B cell (primary cell): ENCODE measurements around the gene AMIGO1. TPM values are rescaled to one million over a fixed set of nuclear protein-coding genes. Genes with fewer than 3 reads are reported as not detected.

Experiments used
- ATAC-seq: fragments of 200-7000 bp; cut with Tn5 transposase; one replicate; pipeline ENCODE4 v1.10.0; 2021; ENCODE audit warnings: low read depth, mild to moderate bottlenecking, moderate number of reproducible peaks, moderate library complexity
- CTCF ChIA-PET: fragments of 350-600 bp; sonication (Branson Sonifier 250); formaldehyde crosslinking; loops from one replicate; lab custom pipeline; 2021; ENCODE audit warnings: antibody characterized with exemption, inconsistent platforms; lab: Charles Lee
- POLR2A ChIA-PET: fragments of 350-600 bp; sonication (Branson Sonifier 250); formaldehyde crosslinking; loops from one replicate; lab custom pipeline; 2021; ENCODE audit warnings: antibody characterized with exemption; lab: Charles Lee
- DNase-seq: peaks from one replicate; pipeline ENCODE4 v3.0.0; 2013
- H2AFZ ChIP-seq: 2 replicates; pipeline ENCODE4 v1.6.1; 2012; ENCODE audit warnings: mild to moderate bottlenecking, low read depth, low read length; ENCODE audit not compliant: insufficient read depth, poor library complexity, severe bottlenecking
- H3K27ac ChIP-seq, 2 donors: 1 replicate in 1 of 2; 2 replicates in 1 of 2; pipeline ENCODE4 v1.5.1; 2012 to 2013; ENCODE audit warnings: low read length in 2 of 2, mild to moderate bottlenecking in 2 of 2, moderate library complexity in 1 of 2
- H3K27me3 ChIP-seq, 4 experiments: fragments of 200-600 bp in 1 of 4; sonication (generic) in 1 of 4; replicated peaks in 1 of 4; 1 replicate in 2 of 4; 2 replicates in 2 of 4; pipeline versions ENCODE4 v1.6.1 to v1.7.0; 2013 to 2016; ENCODE audit warnings: low read length in 3 of 4, mild to moderate bottlenecking in 2 of 4, mixed read lengths in 1 of 4, moderate library complexity in 1 of 4; ENCODE audit not compliant: insufficient read depth in 4 of 4, control insufficient read depth in 3 of 4; ENCODE audit errors: control extremely low read depth in 1 of 4
- H3K36me3 ChIP-seq, 2 experiments: replicated peaks in 1 of 2; 1 replicate in 1 of 2; 2 replicates in 1 of 2; pipeline versions ENCODE4 v1.6.1 to v1.7.1; 2013; ENCODE audit warnings: low read length in 1 of 2; ENCODE audit not compliant: insufficient read depth in 2 of 2, control insufficient read depth in 1 of 2; ENCODE audit errors: control extremely low read depth in 1 of 2, extremely low read depth in 1 of 2
- H3K4me1 ChIP-seq, 2 donors: fragments of 200-600 bp in 1 of 2; sonication (generic) in 1 of 2; 1 replicate in 1 of 2; 2 replicates in 1 of 2; pipeline versions ENCODE4 v1.5.1 to v1.6.1; 2013 to 2017; ENCODE audit warnings: low read length in 2 of 2; ENCODE audit not compliant: control insufficient read depth in 2 of 2, insufficient read depth in 2 of 2
- H3K4me2 ChIP-seq: replicated peaks from 2 replicates; pipeline ENCODE3; 2012; ENCODE audit warnings: mild to moderate bottlenecking, low read depth, low read length; ENCODE audit not compliant: poor library complexity, severe bottlenecking
- H3K4me3 ChIP-seq, 5 experiments: fragments of 200-600 bp in 1 of 5; sonication (generic) in 1 of 5; 1 replicate in 3 of 5; 2 replicates in 2 of 5; pipeline versions ENCODE4 v1.5.1 to v1.7.0; 2011 to 2016; ENCODE audit warnings: low read length in 4 of 5, mild to moderate bottlenecking in 4 of 5, low read depth in 2 of 5, control low read depth in 1 of 5, moderate library complexity in 1 of 5; ENCODE audit not compliant: insufficient read depth in 1 of 5; ENCODE audit errors: control extremely low read depth in 1 of 5, extremely low read depth in 1 of 5
- H3K79me2 ChIP-seq: fragments of 200-600 bp; sonication (generic); one replicate; pipeline ENCODE4 v1.6.0; 2016; ENCODE audit warnings: low read length; ENCODE audit not compliant: control insufficient read depth, insufficient read depth
- H3K9ac ChIP-seq: fragments of 200-600 bp; sonication (generic); 2 replicates; pipeline ENCODE4 v1.6.1; 2017; ENCODE audit warnings: mild to moderate bottlenecking, low read length, moderate library complexity
- H3K9me3 ChIP-seq, 3 donors: one replicate each; pipeline versions ENCODE4 v1.6.1 to v1.7.1; 2013; ENCODE audit warnings: low read length in 2 of 3; ENCODE audit not compliant: control insufficient read depth in 2 of 3, insufficient read depth in 1 of 3; ENCODE audit errors: control extremely low read depth in 1 of 3
- H4K20me1 ChIP-seq: 2 replicates; pipeline ENCODE4 v1.6.0; 2012; ENCODE audit warnings: mild to moderate bottlenecking, low read length; ENCODE audit not compliant: insufficient read depth, control insufficient read depth, poor library complexity, severe bottlenecking
- H3K27ac Mint-ChIP-seq: one replicate; pipeline ENCODE4 v1.8.0; 2021; ENCODE audit warnings: mixed read lengths
- H3K27me3 Mint-ChIP-seq: one replicate; pipeline ENCODE4 v1.8.0; 2021; ENCODE audit warnings: mixed read lengths
- H3K4me1 Mint-ChIP-seq: one replicate; pipeline ENCODE4 v1.8.0; 2021; ENCODE audit warnings: mixed read lengths
- H3K4me3 Mint-ChIP-seq: one replicate; pipeline ENCODE4 v1.8.0; 2021; ENCODE audit warnings: mixed read lengths
- H3K9me3 Mint-ChIP-seq: one replicate; pipeline ENCODE4 v1.8.0; 2022; ENCODE audit warnings: mixed read lengths; ENCODE audit not compliant: insufficient read depth
- EZH2 ChIP-seq: IDR thresholded peaks from 2 replicates; pipeline ENCODE4 v1.6.1; 2012; ENCODE audit warnings: borderline replicate concordance, low read depth, mild to moderate bottlenecking, moderate library complexity, low read length; ENCODE audit not compliant: insufficient read depth, poor library complexity, severe bottlenecking
- WGBS: methylation state at CpG from one replicate; pipeline ENCODE4 v1.1.5; 2013; ENCODE audit warnings: missing lambda C conversion rate; ENCODE audit not compliant: insufficient coverage; 5-methylcytosine and 5-hydroxymethylcytosine counted together
- intact Hi-C: fragments of 100-400 bp; cut with micrococcal nuclease; formaldehyde crosslinking; loops from one replicate; pipeline ENCODE4 v1.10.0; 2022
- polyA plus RNA-seq: library from polyadenylated mRNA; depleted of rRNA; stranded (reverse); fragments of >200 nt; gene quantifications from 2 replicates; pipeline ENCODE4 v1.2.3, GENCODE V29; 2012
- total RNA-seq, 2 donors: library from RNA; stranded (reverse); fragments of 120-200 nt in 1 of 2; gene quantifications; 1 replicate in 1 of 2; 2 replicates in 1 of 2; pipeline versions ENCODE4 v1.2.3 to v1.2.4, GENCODE V29; 2013 to 2022
- TF ChIP-seq, protein P1 (sequence below): fragments of 200-600 bp; IDR thresholded peaks from one replicate; pipeline ENCODE4 v1.8.0; 2022; ENCODE audit warnings: antibody characterized with exemption, mild to moderate bottlenecking

Gene AMIGO1
- total and polyA plus RNA-seq, 2 donors (not counting 1 experiment from before 2014, with no cell fraction given): 0.19 to 2.4 TPM

DNA sequence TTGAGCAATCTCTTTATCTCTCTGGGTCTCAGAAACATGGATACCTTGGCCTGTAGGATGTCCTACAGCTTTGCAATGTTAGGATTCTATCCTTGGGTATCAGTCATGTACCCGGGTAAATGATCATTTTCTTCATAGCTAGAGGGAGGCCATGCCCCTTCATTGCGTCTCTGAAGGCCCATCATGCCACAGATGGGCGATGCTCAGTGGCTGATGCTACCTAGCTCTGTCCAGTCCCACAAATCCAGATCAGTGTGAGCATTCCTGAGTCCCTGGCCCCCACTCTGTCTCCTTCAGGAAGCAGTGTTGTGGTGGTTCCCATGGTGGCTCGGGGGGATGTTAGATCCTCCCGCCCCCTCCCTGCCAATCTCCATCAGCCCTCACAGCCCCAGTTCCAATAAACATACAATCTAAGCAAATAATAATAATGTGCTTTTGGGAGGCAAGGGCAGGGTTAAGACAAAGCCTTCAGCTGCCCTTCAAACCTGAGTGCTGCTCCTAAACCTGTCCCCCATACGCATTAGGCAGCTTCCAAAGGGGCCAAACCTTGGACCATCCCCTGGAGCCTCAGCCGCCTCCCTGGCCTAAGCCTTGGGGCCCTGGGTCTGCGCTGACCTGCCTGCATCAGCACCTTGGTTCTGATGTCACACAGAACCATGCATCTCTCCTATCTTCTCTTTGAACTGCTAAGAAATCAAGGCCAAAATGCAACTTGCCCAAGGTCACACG lies 29.5 kb upstream of the AMIGO1 start:
- no peak overlapping the region for H3K27ac ChIP-seq
- H3K4me3 ChIP-seq: no peak overlapping the region
- H3K9me3 ChIP-seq: no peaks in the 10 kb centered on the region
- H3K4me2 ChIP-seq: no peak overlapping the region
- H3K9ac ChIP-seq: no peak overlapping the region
- POLR2A ChIA-PET: interaction anchor here (0.7 kb wide), 1 partner anchor 16 kb away, joined by 3 read pairs; no protein-coding TSS in a partner anchor
- DNase-seq: no peak
- Mint-ChIP-seq H3K27me3 (peaks cover 3% of the 10 kb centered on the region), H3K27ac (no peak overlapping the region), H3K4me3 (no peak overlapping the region), H3K4me1 (no peaks in the 10 kb centered on the region), H3K9me3 (no peaks in the 10 kb centered on the region)
- ATAC-seq: no peak
- H3K27me3 ChIP-seq: no peaks in the 10 kb centered on the region
- no peak overlapping the region for H2AFZ ChIP-seq
- no peaks in the 10 kb centered on the region for H3K79me2 ChIP-seq
- CTCF ChIA-PET: interaction anchor here (0.9 to 21.6 kb wide), 5 partner anchors 8 to 238 kb away, joined by 3 to 926 read pairs (median 7); partner anchors contain the start of genes AMIGO1, ATXN7L2 and CYB561D1
- H3K36me3 ChIP-seq: no peaks in the 10 kb centered on the region
- no peaks in the 10 kb centered on the region for H3K4me1 ChIP-seq
- no peak for TF ChIP-seq EZH2
- TF ChIP-seq, protein P1, sequence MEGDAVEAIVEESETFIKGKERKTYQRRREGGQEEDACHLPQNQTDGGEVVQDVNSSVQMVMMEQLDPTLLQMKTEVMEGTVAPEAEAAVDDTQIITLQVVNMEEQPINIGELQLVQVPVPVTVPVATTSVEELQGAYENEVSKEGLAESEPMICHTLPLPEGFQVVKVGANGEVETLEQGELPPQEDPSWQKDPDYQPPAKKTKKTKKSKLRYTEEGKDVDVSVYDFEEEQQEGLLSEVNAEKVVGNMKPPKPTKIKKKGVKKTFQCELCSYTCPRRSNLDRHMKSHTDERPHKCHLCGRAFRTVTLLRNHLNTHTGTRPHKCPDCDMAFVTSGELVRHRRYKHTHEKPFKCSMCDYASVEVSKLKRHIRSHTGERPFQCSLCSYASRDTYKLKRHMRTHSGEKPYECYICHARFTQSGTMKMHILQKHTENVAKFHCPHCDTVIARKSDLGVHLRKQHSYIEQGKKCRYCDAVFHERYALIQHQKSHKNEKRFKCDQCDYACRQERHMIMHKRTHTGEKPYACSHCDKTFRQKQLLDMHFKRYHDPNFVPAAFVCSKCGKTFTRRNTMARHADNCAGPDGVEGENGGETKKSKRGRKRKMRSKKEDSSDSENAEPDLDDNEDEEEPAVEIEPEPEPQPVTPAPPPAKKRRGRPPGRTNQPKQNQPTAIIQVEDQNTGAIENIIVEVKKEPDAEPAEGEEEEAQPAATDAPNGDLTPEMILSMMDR: no peak
- H4K20me1 ChIP-seq: no peaks in the 10 kb centered on the region
- 100% methylated on average over 7 of the region's 9 CpGs for WGBS
- intact Hi-C loops: no loop called here

DNA sequence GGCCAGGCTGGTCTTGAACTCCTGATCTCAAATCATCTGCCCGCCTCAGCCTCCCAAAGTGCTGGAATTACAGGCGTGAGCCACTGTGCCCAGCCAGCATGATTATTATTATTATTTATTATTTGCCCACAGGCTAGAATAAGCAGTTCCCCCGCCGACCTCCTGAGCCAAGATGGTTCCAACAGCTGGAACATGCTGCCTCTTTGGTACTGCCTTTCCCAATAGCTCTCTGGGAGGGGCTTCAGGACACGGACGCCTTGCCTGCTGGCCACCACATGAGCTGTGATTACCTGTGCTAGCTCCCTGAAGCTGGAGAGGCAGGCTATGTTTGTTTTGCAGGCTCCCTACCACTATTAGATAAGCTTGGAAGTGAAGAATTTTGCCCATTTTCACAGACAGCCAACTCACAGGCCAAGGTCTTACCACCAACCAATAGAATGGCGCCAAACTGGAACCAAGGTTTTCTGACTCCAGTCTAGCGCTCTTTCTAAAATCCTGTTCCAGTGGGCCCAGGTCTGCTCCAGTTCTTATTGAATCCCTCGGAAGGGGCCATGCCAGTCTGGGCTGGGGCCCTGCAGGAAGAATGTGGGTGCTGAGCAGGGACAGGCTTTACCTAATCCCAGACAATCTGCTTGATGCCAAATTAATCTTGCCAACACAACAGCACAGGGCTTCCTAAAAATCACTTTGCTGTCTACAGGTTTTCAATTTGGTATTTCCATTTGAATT lies 28.1 kb upstream of the AMIGO1 start:
- no peaks in the 10 kb centered on the region for H3K79me2 ChIP-seq
- H3K9me3 ChIP-seq: no peaks in the 10 kb centered on the region
- no peak overlapping the region for H2AFZ ChIP-seq
- TF ChIP-seq, protein P1: no peak
- TF ChIP-seq EZH2: no peak
- H4K20me1 ChIP-seq: no peaks in the 10 kb centered on the region
- no peak overlapping the region for H3K4me2 ChIP-seq
- no peaks in the 10 kb centered on the region for H3K27me3 ChIP-seq
- POLR2A ChIA-PET: no interaction called here
- no peaks in the 10 kb centered on the region for H3K36me3 ChIP-seq
- CTCF ChIA-PET: interaction anchor here (1.3 to 21.6 kb wide), 5 partner anchors 9 to 447 kb away, joined by 3 to 926 read pairs (median 7); partner anchors contain the start of genes AHCYL1, AMIGO1, ATXN7L2 and CYB561D1
- H3K4me3 ChIP-seq: no peak overlapping the region
- WGBS: 98% methylated on average over 7 of the region's 9 CpGs
- DNase-seq: no peak
- no peaks in the 10 kb centered on the region for H3K27me3 Mint-ChIP-seq
- H3K4me1 ChIP-seq: peaks cover 2 to 3% of the 10 kb centered on the region in 2 donors
- no peak for ATAC-seq
- no peak overlapping the region for H3K9ac ChIP-seq
- no peak overlapping the region for H3K4me3 Mint-ChIP-seq
- intact Hi-C loops: no loop called here
- no peaks in the 10 kb centered on the region for H3K9me3 Mint-ChIP-seq
- H3K27ac Mint-ChIP-seq: no peak overlapping the region
- H3K27ac ChIP-seq: no peak overlapping the region
- H3K4me1 Mint-ChIP-seq: peaks cover 2% of the 10 kb centered on the region
